ENCODE data around the gene SNX11.

The SNX11 gene

GRCh38 chr17:48100160-48100559 is 7.4 kb upstream of the SNX11 start:
- no peak for DNase-seq

- DNase-seq = no peak
These were observed 7.0 kb upstream of the SNX11 start for GRCh38 chr17:48100591-48101011.

GRCh38 chr17:48101012-48101720 is 6.4 kb upstream of the SNX11 start, which contains the start of gene CBX1:
Gene CBX1, minus strand, starts transcription at chr17:48101478. Its CDS starts 24,474 bp downstream, at chr17:48077004.
- DNase-seq = peak; percentile 94 to 95

- no peak for DNase-seq
These were observed 5.4 kb upstream of the SNX11 start for GRCh38 chr17:48102043-48102750.

- peak; percentile 60 to 67 for DNase-seq
These were observed 4.5 kb upstream of the SNX11 start for GRCh38 chr17:48102798-48103715.

GRCh38 chr17:48104440-48104839 is 3.1 kb upstream of the SNX11 start:
- no peak for DNase-seq

- no peak for DNase-seq
These were observed 797 bp upstream of the SNX11 start for GRCh38 chr17:48106802-48107136.

- no peak for DNase-seq
These were observed 3.2 kb downstream of the SNX11 start for GRCh38 chr17:48110761-48111160.

- DNase-seq = no peak
These were observed 4.3 kb downstream of the SNX11 start for GRCh38 chr17:48111937-48112241.

GRCh38 chr17:48113201-48113676 is 5.7 kb downstream of the SNX11 start:
- DNase-seq = peak; percentile 64 to 67

- DNase-seq = no peak
These were observed 14.5 kb downstream of the SNX11 start for GRCh38 chr17:48121923-48122664.

- DNase-seq = no peak
These were observed 15.1 kb downstream of the SNX11 start for GRCh38 chr17:48122665-48123045.

GRCh38 chr17:48123111-48123510 is 15.5 kb downstream of the SNX11 start:
- no peak for DNase-seq

- no peak for DNase-seq
These were observed 16.3 kb downstream of the SNX11 start for GRCh38 chr17:48123776-48124388.

- DNase-seq = no peak
These were observed 18.4 kb downstream of the SNX11 start for GRCh38 chr17:48125829-48126531.

- no peak for DNase-seq
These were observed 18.9 kb downstream of the SNX11 start for GRCh38 chr17:48126532-48126850.

GRCh38 chr17:48127371-48128051 is 19.9 kb downstream of the SNX11 start:
- DNase-seq = no peak

GRCh38 chr17:48128400-48128799 is 20.8 kb downstream of the SNX11 start:
- no peak for DNase-seq

- no peak for DNase-seq
These were observed 22.4 kb downstream of the SNX11 start for GRCh38 chr17:48129981-48130380.

- peak; percentile 50 to 70 for DNase-seq
These were observed 23.8 kb downstream of the SNX11 start for GRCh38 chr17:48131216-48131824.

GRCh38 chr17:48132385-48132784 is 24.8 kb downstream of the SNX11 start:
- no peak for DNase-seq
